K562 (cell line): ENCODE results near the gene DPH7. TPM values are rescaled to one million over a fixed set of nuclear protein-coding genes. Genes with fewer than 3 reads are reported as not detected.

Experiments used
- ATAC-seq: fragments of 200-7000 bp; cut with Tn5 transposase; 3 replicates; pipeline ENCODE4 v1.9.1; 2020; ENCODE audit warnings: moderate library complexity
- BruUV-seq: library from RNA; stranded (reverse); fragments of 400-500 nt; replicated peaks from 2 replicates; lab custom pipeline; 2021; lab: Mats Ljungman, UMichigan
- CTCF ChIA-PET: fragments of 300-600 bp; formaldehyde crosslinking; extraction: SDS; loops from one replicate; lab custom pipeline; 2021; ENCODE audit warnings: low intra/inter-chr PET ratio; lab: Yijun Ruan, JAX
- POLR2A ChIA-PET: fragments of 300-600, 350-650 bp; sonication (Branson Sonifier 250); formaldehyde crosslinking; extraction: SDS; loops from one replicate; lab custom pipeline; 2021; ENCODE audit warnings: antibody characterized with exemption, inconsistent platforms; lab: Yijun Ruan, JAX
- DNase-seq, 4 experiments: peaks; one replicate each; pipeline versions ENCODE4 v3.0.0 to v3.0.0-alpha.2; 2011 to 2018; ENCODE audit warnings: low spot score in 3 of 4, mixed read lengths in 3 of 4; ENCODE audit errors: extremely low read depth in 1 of 4
- FAIRE-seq: peaks from 2 replicates; lab custom pipeline; 2011; peaks lifted over from hg19 to GRCh38; lab: Jason Lieb, UNC
- H2AFZ ChIP-seq: 2 replicates; pipeline ENCODE4 v1.6.0; 2011; ENCODE audit warnings: low read depth, low read length, control low read depth, inconsistent platforms
- H3K27ac ChIP-seq: fragments of 200-600 bp; 3 replicates; pipeline ENCODE4 v1.8.0; 2011; ENCODE audit warnings: low read depth, mild to moderate bottlenecking, control low read depth, inconsistent platforms, low read length, moderate library complexity, mixed read lengths; ENCODE audit errors: extremely low read depth
- H3K27me3 ChIP-seq, 2 experiments: fragments of 300-600 bp in 1 of 2; 2 replicates in 1 of 2; 3 replicates in 1 of 2; pipeline versions ENCODE4 v1.6.0 to v1.8.0; 2011; ENCODE audit warnings: inconsistent platforms in 2 of 2, low read length in 2 of 2, mild to moderate bottlenecking in 1 of 2, mixed read lengths in 1 of 2, moderate library complexity in 1 of 2; ENCODE audit not compliant: control insufficient read depth in 2 of 2, insufficient read depth in 2 of 2
- H3K36me3 ChIP-seq: fragments of 300-600 bp; 3 replicates; pipeline ENCODE4 v1.8.0; 2011; ENCODE audit warnings: mild to moderate bottlenecking, low read length, inconsistent platforms; ENCODE audit not compliant: control insufficient read depth, insufficient read depth
- H3K4me1 ChIP-seq, 2 experiments: fragments of 200-600 bp in 1 of 2; replicated peaks in 1 of 2; 2 replicates in 1 of 2; 3 replicates in 1 of 2; pipeline versions ENCODE4 v1.5.1 to v1.8.0; 2011; ENCODE audit warnings: inconsistent platforms in 2 of 2, low read length in 2 of 2, mild to moderate bottlenecking in 1 of 2, mixed read lengths in 1 of 2, moderate library complexity in 1 of 2; ENCODE audit not compliant: control insufficient read depth in 2 of 2, insufficient read depth in 2 of 2
- H3K4me2 ChIP-seq: 2 replicates; pipeline ENCODE4 v1.6.1; 2011; ENCODE audit warnings: low read length, control low read depth, inconsistent platforms, mixed read lengths; ENCODE audit not compliant: insufficient read depth
- H3K4me3 ChIP-seq: fragments of 200-600 bp; sonication (generic), shearing (Covaris generic); 2 replicates; pipeline ENCODE4 v1.5.1; 2016; ENCODE audit warnings: control low read depth, inconsistent platforms
- H3K79me2 ChIP-seq: fragments of 200-600 bp; 3 replicates; pipeline ENCODE4 v1.8.0; 2011; ENCODE audit warnings: low read length, inconsistent platforms; ENCODE audit not compliant: control insufficient read depth, insufficient read depth
- H3K9ac ChIP-seq, 2 experiments: 2 replicates each; pipeline versions ENCODE4 v1.6.0 to v1.6.1; 2011; ENCODE audit warnings: low read depth in 2 of 2, low read length in 2 of 2, control low read depth in 1 of 2, inconsistent platforms in 1 of 2, mild to moderate bottlenecking in 1 of 2, mixed read lengths in 1 of 2; ENCODE audit not compliant: insufficient read depth in 1 of 2
- H3K9me1 ChIP-seq: one replicate; pipeline ENCODE4 v1.6.0; 2011; ENCODE audit warnings: inconsistent platforms, mild to moderate bottlenecking, low read length, moderate library complexity; ENCODE audit not compliant: control insufficient read depth, insufficient read depth
- H3K9me3 ChIP-seq: replicated peaks from 2 replicates; pipeline ENCODE4 v1.5.1; 2011; ENCODE audit warnings: low read depth, low read length, inconsistent platforms; ENCODE audit not compliant: control insufficient read depth, insufficient read depth
- H4K20me1 ChIP-seq: replicated peaks from 2 replicates; pipeline ENCODE4 v1.6.1; 2011; ENCODE audit warnings: low read length, inconsistent platforms, mixed read lengths; ENCODE audit not compliant: control insufficient read depth, insufficient read depth
- ARHGAP35 ChIP-seq: fragments of 450-650 bp; IDR thresholded peaks from 2 replicates; pipeline ENCODE4 v1.6.1; 2018; ENCODE audit not compliant: partially characterized antibody
- KDM4B ChIP-seq, 2 experiments: fragments of 450-650 bp in 1 of 2; sonication (generic) in 1 of 2; IDR thresholded peaks; 2 replicates each; pipeline ENCODE4 v1.6.1; 2016 to 2017; ENCODE audit warnings: borderline replicate concordance in 2 of 2, antibody characterized with exemption in 1 of 2, low read depth in 1 of 2, mild to moderate bottlenecking in 1 of 2
- POLR2G ChIP-seq: fragments of 200-400 bp; formaldehyde crosslinking; IDR thresholded peaks from 2 replicates; pipeline ENCODE4 v1.6.1; 2017; ENCODE audit warnings: low read depth, mild to moderate bottlenecking, antibody characterized with exemption, low read length, moderate library complexity
- TCF3 ChIP-seq: sonication (generic); formaldehyde crosslinking; IDR thresholded peaks from 2 replicates; pipeline ENCODE4 v1.4.0; 2020; ENCODE audit warnings: mild to moderate bottlenecking, missing genetic modification reagents
- WGBS: fragments of 100-300 bp; shearing (Covaris generic); methylation state at CpG from one replicate; pipeline ENCODE4 v1.1.6; 2016; ENCODE audit warnings: low coverage, mixed read lengths; ENCODE audit not compliant: insufficient coverage; ENCODE audit errors: missing lambda C conversion rate; 5-methylcytosine and 5-hydroxymethylcytosine counted together
- in situ Hi-C: fragments of 300-500 bp; cut with MboI; formaldehyde crosslinking; loops from 4 replicates; pipeline ENCODE4 v1.15.0; 2018; ENCODE audit warnings: inconsistent platforms, mixed read lengths
- intact Hi-C: fragments of 100-400 bp; cut with micrococcal nuclease; formaldehyde crosslinking; loops from 2 replicates; pipeline ENCODE4 v1.14.2; 2022
- polyA plus RNA-seq, 8 experiments: library from polyadenylated mRNA; depleted of rRNA in 4 of 8; stranded (reverse) in 5 of 8; unstranded in 3 of 8; fragments of >200 nt; fragmentation: Nextera tagmentation in 2 of 8; fragmentation: Illumina TruSeq in 1 of 8; extraction: Ambion mirVana in 2 of 8; extraction: Trizol in 1 of 8; gene quantifications; 2 replicates each; pipeline versions ENCODE4 v1.2.1 to v1.2.3, GENCODE V29; 2011 to 2014; ENCODE audit warnings: inconsistent platforms in 1 of 8, missing spikeins in 1 of 8
- total RNA-seq, 7 experiments: library from RNA; depleted of rRNA in 6 of 7; stranded (reverse); fragments of >200 nt in 6 of 7; fragmentation: Illumina TruSeq in 2 of 7; extraction: Trizol in 2 of 7; gene quantifications; 2 replicates each; pipeline versions ENCODE4 v1.2.1 to v1.2.3, GENCODE V29; 2011 to 2021; ENCODE audit warnings: low replicate concordance in 1 of 7

Gene DPH7
- total and polyA plus RNA-seq, 9 of the 15 experiments (the other 6 are each of a cell fraction or from before 2014, with no cell fraction given) = 13.9 to 68.6 (median 41.3) TPM

DNA sequence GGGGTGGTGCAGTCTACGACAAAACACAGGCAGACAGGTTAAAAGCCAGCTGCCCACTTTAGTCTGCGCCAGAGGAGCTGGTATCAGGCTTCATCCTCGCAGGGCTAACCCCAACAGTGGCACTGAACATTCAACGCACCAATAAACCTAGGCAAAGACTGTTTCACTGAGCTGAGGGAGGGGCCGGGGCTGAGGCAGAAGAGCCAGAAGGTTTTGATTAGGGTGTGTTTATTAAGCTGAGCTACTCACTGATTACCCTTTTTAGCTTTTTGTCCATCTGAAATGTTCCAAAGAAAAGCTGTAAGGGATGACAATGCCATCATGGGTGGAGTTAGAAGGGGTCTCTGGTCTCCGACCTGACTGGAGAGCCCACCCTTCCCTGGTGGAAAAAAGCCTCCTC, 10.2 kb upstream of the DPH7 start:
- H3K4me3 ChIP-seq = peak overlapping the region; percentile 73; the same call in 1 of the 2 replicates
- ATAC-seq = no peak
- H3K36me3 ChIP-seq = peaks cover 52% of the 10 kb centered on the region; the same call in 2 of the 3 replicates
- in situ Hi-C loops (no loop called here), intact Hi-C loops (loop anchor here (10.0 kb wide), 1 partner anchor 86 kb away; no protein-coding TSS in a partner anchor)
- WGBS = 84% methylated on average over 6 of the region's 6 CpGs
- H3K4me1 ChIP-seq = peaks cover 27 to 58% of the 10 kb centered on the region in 2 experiments; a peak in 4 of 5 replicates
- no peak for DNase-seq
- POLR2A ChIA-PET = interaction anchor here (0.7 to 1.3 kb wide), 6 partner anchors 9 to 164 kb away, joined by 3 to 6 read pairs (median 3); partner anchors contain the start of gene DPH7
- peak overlapping the region; percentile 76; the same call in 2 of the 3 replicates for H3K27ac ChIP-seq
- H3K9me3 ChIP-seq = no peaks in the 10 kb centered on the region
- no peaks in the 10 kb centered on the region for H3K9me1 ChIP-seq
- FAIRE-seq = no peak
- peak overlapping the region; percentile 82 to 99 for H3K9ac ChIP-seq
- CTCF ChIA-PET = no interaction called here
- H3K27me3 ChIP-seq = no peaks in the 10 kb centered on the region
- TF ChIP-seq KDM4B (IDR thresholded peaks at IDR 0.05; ENCODE audit: borderline replicate concordance in 2 of 2, low read depth in 1 of 2) = no peak
- peaks cover 19% of the 10 kb centered on the region; the same call in 1 of the 2 replicates for H4K20me1 ChIP-seq
- H3K4me2 ChIP-seq = peak overlapping the region; percentile 92
- BruUV-seq = TSS peak; percentile 56
- no peak overlapping the region for H2AFZ ChIP-seq
- peaks cover 35% of the 10 kb centered on the region for H3K79me2 ChIP-seq

DNA sequence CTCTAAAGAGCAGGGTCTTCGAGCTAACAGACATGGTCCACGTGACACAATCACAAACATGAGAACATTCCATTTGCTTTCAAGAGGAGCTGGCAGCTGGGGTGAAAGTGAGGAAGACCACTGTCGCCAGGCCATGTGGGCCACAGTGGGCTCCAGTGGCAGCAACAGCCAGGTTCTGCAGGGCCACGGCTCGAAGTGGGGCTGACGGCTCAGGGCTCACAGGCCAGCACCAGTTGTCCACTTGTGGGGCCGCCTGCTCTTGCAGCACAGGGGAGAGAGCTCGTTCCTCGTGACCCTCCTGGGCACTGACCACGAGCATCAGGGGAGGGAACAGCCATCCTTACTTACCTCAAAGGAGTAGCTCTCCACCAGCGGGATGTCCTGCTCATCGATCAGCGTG, 9.6 kb upstream of the DPH7 start:
- FAIRE-seq = no peak
- peaks cover 57% of the 10 kb centered on the region; the same call in 2 of the 3 replicates for H3K36me3 ChIP-seq

More for the DNA sequence above, 9.6 kb upstream of the DPH7 start:
- no peak overlapping the region for H3K4me2 ChIP-seq
- H3K27ac ChIP-seq = no peak overlapping the region
- TF ChIP-seq POLR2G (peak; percentile 35; the same call in 1 of the 2 replicates), TCF3 (CRISPR knock-in tag) (no peak), ARHGAP35 (no peak)
- no TSS peak for BruUV-seq
- in situ Hi-C loops = no loop called here
- peak overlapping the region; percentile 82 to 99; a peak in 3 of 4 replicates for H3K9ac ChIP-seq
- ATAC-seq = no peak
- H3K9me3 ChIP-seq = no peaks in the 10 kb centered on the region
- peaks cover 19% of the 10 kb centered on the region; the same call in 1 of the 2 replicates for H4K20me1 ChIP-seq
- H2AFZ ChIP-seq = no peak overlapping the region
- H3K4me1 ChIP-seq = peaks cover 27 to 61% of the 10 kb centered on the region in 2 experiments; a peak in 4 of 5 replicates
- no peaks in the 10 kb centered on the region for H3K27me3 ChIP-seq
- no peak for DNase-seq
- ChIA-PET POLR2A (interaction anchor here (0.6 to 1.3 kb wide), 7 partner anchors 8 to 165 kb away, joined by 3 to 6 read pairs (median 3); partner anchors contain the start of gene DPH7), CTCF (no interaction called here)
- no peak overlapping the region for H3K4me3 ChIP-seq
- peaks cover 35% of the 10 kb centered on the region for H3K79me2 ChIP-seq
- WGBS = 90% methylated on average over 11 of the region's 13 CpGs
- no peaks in the 10 kb centered on the region for H3K9me1 ChIP-seq
- intact Hi-C loops = loop anchor here (10.0 kb wide), 1 partner anchor 86 kb away; no protein-coding TSS in a partner anchor
